HEK293 (cell line): ENCODE data around the gene ARHGEF12.
A peak's percentile ranks its signal among the peaks of the same experiment; 100 is the strongest.

ENCODE experiments used
- CTCF ChIA-PET: fragments of 350-600 bp; formaldehyde crosslinking; extraction: SDS; loops from one replicate; lab custom pipeline; 2021; ENCODE audit warnings: antibody characterized with exemption; lab: Yijun Ruan, JAX
- POLR2A ChIA-PET: fragments of 300-600 bp; formaldehyde crosslinking; extraction: SDS; loops from one replicate; lab custom pipeline; 2020; ENCODE audit warnings: antibody characterized with exemption, inconsistent platforms; lab: Yijun Ruan, JAX
- H3K27ac ChIP-seq: fragments of 200-500 bp; sonication (Bioruptor generic); 2 replicates; pipeline ENCODE4 v1.5.1; 2014; ENCODE audit warnings: low read depth, low read length, control low read depth, inconsistent platforms; ENCODE audit errors: extremely low read depth
- H3K36me3 ChIP-seq, 2 experiments: fragments of 200-500 bp in 1 of 2; sonication (Bioruptor generic) in 1 of 2; 1 replicate in 1 of 2; 2 replicates in 1 of 2; pipeline ENCODE4 v1.5.1; 2014 to 2017; ENCODE audit warnings: inconsistent platforms in 2 of 2, low read length in 2 of 2; ENCODE audit not compliant: control insufficient read depth in 2 of 2, insufficient read depth in 1 of 2
- H3K4me1 ChIP-seq: fragments of 200-500 bp; sonication (Bioruptor generic); 2 replicates; pipeline ENCODE4 v1.5.1; 2014; ENCODE audit warnings: mild to moderate bottlenecking, low read length, inconsistent platforms; ENCODE audit not compliant: control insufficient read depth, insufficient read depth
- H3K4me3 ChIP-seq: 2 replicates; pipeline ENCODE4 v1.5.1; 2011; ENCODE audit warnings: low read depth, mild to moderate bottlenecking, control low read depth, low read length, moderate library complexity
- H3K9me3 ChIP-seq: fragments of 200-500 bp; sonication (Bioruptor generic); 2 replicates; pipeline ENCODE4 v1.5.1; 2014; ENCODE audit warnings: low read depth, low read length, inconsistent platforms; ENCODE audit not compliant: control insufficient read depth, insufficient read depth
- FEZF1 ChIP-seq: fragments of 450-650 bp; formaldehyde crosslinking; IDR thresholded peaks from 2 replicates; pipeline ENCODE4 v1.5.1; 2016; ENCODE audit warnings: missing biosample characterization, missing genetic modification characterization
- GFI1B ChIP-seq: fragments of 450-650 bp; formaldehyde crosslinking; IDR thresholded peaks from 2 replicates; pipeline ENCODE4 v1.5.1; 2016; ENCODE audit warnings: missing biosample characterization, missing genetic modification characterization
- GLI2 ChIP-seq: fragments of 450-650 bp; formaldehyde crosslinking; IDR thresholded peaks from 2 replicates; pipeline ENCODE4; 2017; ENCODE audit warnings: missing biosample characterization, missing genetic modification characterization, low read depth, borderline replicate concordance
- KLF10 ChIP-seq: fragments of 450-650 bp; IDR thresholded peaks from 2 replicates; pipeline ENCODE4 v1.5.1; 2018; ENCODE audit warnings: missing biosample characterization, mild to moderate bottlenecking, missing genetic modification characterization
- MYNN ChIP-seq: fragments of 450-650 bp; formaldehyde crosslinking; IDR thresholded peaks from 2 replicates; pipeline ENCODE4 v1.5.1; 2016; ENCODE audit warnings: missing biosample characterization, missing genetic modification characterization, borderline replicate concordance
- OVOL3 ChIP-seq: fragments of 450-650 bp; formaldehyde crosslinking; IDR thresholded peaks from 2 replicates; pipeline ENCODE4 v1.5.1; 2016; ENCODE audit warnings: missing biosample characterization, missing genetic modification characterization
- PRDM10 ChIP-seq: fragments of 450-650 bp; formaldehyde crosslinking; IDR thresholded peaks from 2 replicates; pipeline ENCODE4 v1.5.1; 2016; ENCODE audit warnings: missing biosample characterization, missing genetic modification characterization
- YY1 ChIP-seq: fragments of 450-650 bp; formaldehyde crosslinking; IDR thresholded peaks from 2 replicates; pipeline ENCODE4 v1.5.1; 2018; ENCODE audit warnings: missing biosample characterization, missing genetic modification characterization
- YY2 ChIP-seq: fragments of 450-650 bp; formaldehyde crosslinking; IDR thresholded peaks from 2 replicates; pipeline ENCODE4 v1.5.1; 2016; ENCODE audit warnings: missing biosample characterization, missing genetic modification characterization
- ZBTB20 ChIP-seq: fragments of 450-650 bp; formaldehyde crosslinking; IDR thresholded peaks from 2 replicates; pipeline ENCODE4 v1.5.1; 2016; ENCODE audit warnings: missing biosample characterization, missing genetic modification characterization
- ZFP3 ChIP-seq: fragments of 450-650 bp; formaldehyde crosslinking; IDR thresholded peaks from 2 replicates; pipeline ENCODE4 v1.5.1; 2016; ENCODE audit warnings: low read depth, missing biosample characterization, missing genetic modification characterization
- ZFP37 ChIP-seq: fragments of 450-650 bp; formaldehyde crosslinking; IDR thresholded peaks from 2 replicates; pipeline ENCODE4 v1.5.1; 2016; ENCODE audit warnings: missing biosample characterization, missing genetic modification characterization
- ZNF138 ChIP-seq: fragments of 450-650 bp; formaldehyde crosslinking; IDR thresholded peaks from 2 replicates; pipeline ENCODE4 v1.5.1; 2016; ENCODE audit warnings: missing biosample characterization, missing genetic modification characterization, borderline replicate concordance
- ZNF514 ChIP-seq: fragments of 450-650 bp; formaldehyde crosslinking; IDR thresholded peaks from 2 replicates; pipeline ENCODE4 v1.5.1; 2016; ENCODE audit warnings: missing biosample characterization, missing genetic modification characterization
- ZNF585B ChIP-seq: fragments of 450-650 bp; formaldehyde crosslinking; IDR thresholded peaks from 2 replicates; pipeline ENCODE4 v1.5.1; 2016; ENCODE audit warnings: missing biosample characterization, missing genetic modification characterization
- ZNF610 ChIP-seq: fragments of 450-650 bp; formaldehyde crosslinking; IDR thresholded peaks from 2 replicates; pipeline ENCODE4 v1.5.1; 2016; ENCODE audit warnings: missing biosample characterization, missing genetic modification characterization, borderline replicate concordance
- ZNF658 ChIP-seq: fragments of 450-650 bp; formaldehyde crosslinking; IDR thresholded peaks from 2 replicates; pipeline ENCODE4; 2016; ENCODE audit warnings: missing biosample characterization, missing genetic modification characterization
- ZNF76 ChIP-seq: fragments of 450-650 bp; formaldehyde crosslinking; IDR thresholded peaks from 2 replicates; pipeline ENCODE4; 2016; ENCODE audit warnings: low read depth, missing biosample characterization, missing genetic modification characterization, borderline replicate concordance
- ZNF837 ChIP-seq: fragments of 450-650 bp; formaldehyde crosslinking; IDR thresholded peaks from 2 replicates; pipeline ENCODE4 v1.5.1; 2016; ENCODE audit warnings: missing biosample characterization, missing genetic modification characterization
- TF ChIP-seq, protein P1 (sequence below): fragments of 450-650 bp; formaldehyde crosslinking; IDR thresholded peaks from 2 replicates; pipeline ENCODE4 v1.5.1; 2016; ENCODE audit warnings: missing biosample characterization, missing genetic modification characterization
- TF ChIP-seq, protein P2 (sequence below): fragments of 450-650 bp; formaldehyde crosslinking; IDR thresholded peaks from 2 replicates; pipeline ENCODE4 v1.5.1; 2016; ENCODE audit warnings: missing biosample characterization, missing genetic modification characterization, borderline replicate concordance

The ARHGEF12 gene

DNA sequence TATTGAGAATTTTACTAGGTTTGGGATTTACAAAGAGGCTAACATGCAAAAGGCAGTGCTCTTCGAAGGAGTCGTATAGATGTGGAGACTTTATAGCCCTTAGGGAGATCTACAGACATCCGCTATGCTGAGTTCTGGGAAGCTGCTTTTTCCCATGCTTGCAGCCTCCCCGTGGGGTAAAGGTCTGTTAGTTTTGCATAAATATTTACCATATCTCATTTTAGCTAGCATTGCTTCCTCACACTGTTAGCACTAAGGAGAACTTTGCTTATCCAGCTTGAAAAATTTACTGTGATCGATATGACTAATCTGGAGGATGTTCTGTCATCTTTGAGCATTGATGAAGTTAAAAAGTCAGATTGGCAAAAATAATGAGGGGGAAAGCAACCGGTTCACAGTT lies 18.6 kb downstream of the ARHGEF12 start:
- H3K4me1 ChIP-seq: peaks cover 10% of the 10 kb centered on the region
- ChIA-PET CTCF (interaction anchor here (0.9 kb wide), 1 partner anchor 20 kb away, joined by 3 read pairs; no protein-coding TSS in a partner anchor), POLR2A (no interaction called here)
- no peak overlapping the region for H3K27ac ChIP-seq
- no peaks in the 10 kb centered on the region for H3K9me3 ChIP-seq
- H3K4me3 ChIP-seq: no peak overlapping the region
- H3K36me3 ChIP-seq: no peaks in the 10 kb centered on the region
- no peak for TF ChIP-seq ZNF658 (tag by site-specific recombination)
- TF ChIP-seq YY1: no peak
- TF ChIP-seq, protein P1, sequence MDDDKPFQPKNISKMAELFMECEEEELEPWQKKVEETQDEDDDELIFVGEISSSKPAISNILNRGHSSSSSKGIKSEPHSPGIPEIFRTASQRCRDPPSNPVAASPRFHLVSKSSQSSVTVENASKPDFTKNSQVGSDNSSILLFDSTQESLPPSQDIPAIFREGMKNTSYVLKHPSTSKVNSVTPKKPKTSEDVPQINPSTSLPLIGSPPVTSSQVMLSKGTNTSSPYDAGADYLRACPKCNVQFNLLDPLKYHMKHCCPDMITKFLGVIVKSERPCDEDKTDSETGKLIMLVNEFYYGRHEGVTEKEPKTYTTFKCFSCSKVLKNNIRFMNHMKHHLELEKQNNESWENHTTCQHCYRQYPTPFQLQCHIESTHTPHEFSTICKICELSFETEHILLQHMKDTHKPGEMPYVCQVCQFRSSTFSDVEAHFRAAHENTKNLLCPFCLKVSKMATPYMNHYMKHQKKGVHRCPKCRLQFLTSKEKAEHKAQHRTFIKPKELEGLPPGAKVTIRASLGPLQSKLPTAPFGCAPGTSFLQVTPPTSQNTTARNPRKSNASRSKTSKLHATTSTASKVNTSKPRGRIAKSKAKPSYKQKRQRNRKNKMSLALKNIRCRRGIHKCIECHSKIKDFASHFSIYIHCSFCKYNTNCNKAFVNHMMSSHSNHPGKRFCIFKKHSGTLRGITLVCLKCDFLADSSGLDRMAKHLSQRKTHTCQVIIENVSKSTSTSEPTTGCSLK (tag by site-specific recombination): no peak
- no peak for TF ChIP-seq GFI1B (tag by site-specific recombination)
- no peak for TF ChIP-seq ZFP3 (tag by site-specific recombination)
- no peak for TF ChIP-seq ZNF138 (tag by site-specific recombination)
- TF ChIP-seq ZNF837 (tag by site-specific recombination): no peak
- TF ChIP-seq ZNF514 (tag by site-specific recombination): no peak
- no peak for TF ChIP-seq GLI2 (tag by site-specific recombination)
- TF ChIP-seq KLF10 (tag by site-specific recombination): no peak
- no peak for TF ChIP-seq MYNN (tag by site-specific recombination)
- TF ChIP-seq ZBTB20 (tag by site-specific recombination): 0 out of 2 replicates have a peak, but pooled peaks have one; percentile 19
- no peak for TF ChIP-seq ZNF585B (tag by site-specific recombination)
- TF ChIP-seq FEZF1 (tag by site-specific recombination): 0 out of 2 replicates have a peak, but pooled peaks have one; percentile 13
- no peak for TF ChIP-seq PRDM10 (tag by site-specific recombination)

DNA sequence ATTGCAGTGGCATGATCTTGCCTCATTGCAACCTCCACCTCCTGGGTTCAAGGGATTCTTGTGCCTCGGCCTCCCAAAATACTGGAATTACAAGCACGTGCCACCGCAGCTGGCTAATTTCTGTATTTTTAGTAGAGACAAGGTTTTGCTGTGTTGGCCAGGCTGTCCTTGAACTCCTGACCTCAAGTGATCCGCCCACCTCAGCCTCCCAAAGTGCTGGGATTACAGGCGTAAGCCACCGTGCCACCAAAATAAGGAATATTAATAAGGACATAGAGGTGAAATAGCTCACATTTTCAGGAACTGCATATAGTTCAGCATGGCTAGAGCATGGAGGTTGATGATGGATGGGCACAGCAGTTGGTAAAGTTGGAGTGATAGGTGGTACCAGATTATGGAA lies 21.4 kb downstream of the ARHGEF12 start:
- Histone ChIP-seq H3K4me3 (no peak overlapping the region), H3K4me1 (peaks cover 9% of the 10 kb centered on the region), H3K27ac (no peak overlapping the region), H3K9me3 (no peaks in the 10 kb centered on the region), H3K36me3 (no peaks in the 10 kb centered on the region)
- CTCF ChIA-PET: no interaction called here
- POLR2A ChIA-PET: no interaction called here
- no peak for TF ChIP-seq OVOL3 (tag by site-specific recombination)
- no peak for TF ChIP-seq ZNF76 (tag by site-specific recombination)
- TF ChIP-seq ZNF610 (tag by site-specific recombination): no peak
- TF ChIP-seq, protein P2, sequence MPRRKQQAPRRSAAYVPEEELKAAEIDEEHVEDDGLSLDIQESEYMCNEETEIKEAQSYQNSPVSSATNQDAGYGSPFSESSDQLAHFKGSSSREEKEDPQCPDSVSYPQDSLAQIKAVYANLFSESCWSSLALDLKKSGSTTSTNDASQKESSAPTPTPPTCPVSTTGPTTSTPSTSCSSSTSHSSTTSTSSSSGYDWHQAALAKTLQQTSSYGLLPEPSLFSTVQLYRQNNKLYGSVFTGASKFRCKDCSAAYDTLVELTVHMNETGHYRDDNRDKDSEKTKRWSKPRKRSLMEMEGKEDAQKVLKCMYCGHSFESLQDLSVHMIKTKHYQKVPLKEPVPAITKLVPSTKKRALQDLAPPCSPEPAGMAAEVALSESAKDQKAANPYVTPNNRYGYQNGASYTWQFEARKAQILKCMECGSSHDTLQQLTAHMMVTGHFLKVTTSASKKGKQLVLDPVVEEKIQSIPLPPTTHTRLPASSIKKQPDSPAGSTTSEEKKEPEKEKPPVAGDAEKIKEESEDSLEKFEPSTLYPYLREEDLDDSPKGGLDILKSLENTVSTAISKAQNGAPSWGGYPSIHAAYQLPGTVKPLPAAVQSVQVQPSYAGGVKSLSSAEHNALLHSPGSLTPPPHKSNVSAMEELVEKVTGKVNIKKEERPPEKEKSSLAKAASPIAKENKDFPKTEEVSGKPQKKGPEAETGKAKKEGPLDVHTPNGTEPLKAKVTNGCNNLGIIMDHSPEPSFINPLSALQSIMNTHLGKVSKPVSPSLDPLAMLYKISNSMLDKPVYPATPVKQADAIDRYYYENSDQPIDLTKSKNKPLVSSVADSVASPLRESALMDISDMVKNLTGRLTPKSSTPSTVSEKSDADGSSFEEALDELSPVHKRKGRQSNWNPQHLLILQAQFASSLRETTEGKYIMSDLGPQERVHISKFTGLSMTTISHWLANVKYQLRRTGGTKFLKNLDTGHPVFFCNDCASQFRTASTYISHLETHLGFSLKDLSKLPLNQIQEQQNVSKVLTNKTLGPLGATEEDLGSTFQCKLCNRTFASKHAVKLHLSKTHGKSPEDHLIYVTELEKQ (tag by site-specific recombination): no peak
- no peak for TF ChIP-seq ZBTB20 (tag by site-specific recombination)
- TF ChIP-seq ZFP37 (tag by site-specific recombination): no peak
- no peak for TF ChIP-seq GLI2 (tag by site-specific recombination)
- no peak for TF ChIP-seq YY2 (tag by site-specific recombination)
